Thyroid gland (tissue), 4 donors: Measurements from ENCODE around the gene ITGA1.

Experiments
- POLR2A ChIP-seq, 2 donors: fragments of 450-650 bp; IDR thresholded peaks; one replicate each; pipeline ENCODE4 v1.6.1; 2017; ENCODE audit warnings: antibody characterized with exemption in 2 of 2, mild to moderate bottlenecking in 2 of 2, moderate library complexity in 1 of 2
- TF ChIP-seq, protein P1 (sequence below), 6 experiments: fragments of 200-600 bp in 3 of 6; fragments of 450-650 bp in 3 of 6; sonication (generic) in 3 of 6; IDR thresholded peaks; one replicate each; pipeline ENCODE4 v1.5.1; 2016 to 2019; ENCODE audit warnings: antibody characterized with exemption in 6 of 6, mild to moderate bottlenecking in 2 of 6, inconsistent platforms in 1 of 6, moderate library complexity in 1 of 6

DNA sequence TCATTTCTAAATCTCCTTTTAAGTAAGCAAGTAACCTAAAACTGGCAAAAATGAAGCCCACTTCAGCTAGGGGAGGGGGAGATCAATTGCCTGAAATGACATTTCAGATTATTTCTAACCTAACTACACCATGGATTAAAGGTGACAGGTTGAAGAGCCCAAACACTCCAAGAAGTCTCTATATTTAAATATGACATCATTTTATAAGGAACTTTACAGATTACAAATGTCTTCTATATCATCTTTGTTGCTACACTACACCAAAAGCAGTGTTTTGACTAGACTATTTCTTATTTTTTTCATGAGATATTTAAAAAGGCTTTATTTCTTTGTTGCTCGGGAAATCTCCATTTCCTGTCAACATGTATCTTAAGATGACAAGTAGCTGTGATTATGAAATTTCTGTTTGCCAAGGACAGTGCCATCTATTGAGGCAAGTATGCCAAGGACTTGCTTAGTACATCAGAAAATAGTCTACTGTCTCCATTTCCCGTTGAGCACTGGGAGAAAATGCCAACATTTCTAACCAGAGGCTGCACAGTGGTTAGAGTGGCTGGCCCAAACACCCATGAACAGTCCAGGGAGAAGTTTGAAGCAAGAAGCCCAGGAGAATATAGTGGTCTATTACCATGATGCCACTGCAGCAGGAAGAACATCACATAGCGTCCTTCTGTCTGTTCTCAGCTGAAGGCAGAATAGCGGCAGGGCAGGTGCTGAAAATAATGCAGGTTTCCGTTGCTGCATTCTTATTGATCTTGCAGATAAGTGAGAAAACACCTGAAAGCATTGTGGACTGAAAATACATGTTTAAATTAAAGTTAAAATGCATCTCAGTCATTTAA is 108.1 kb downstream of the ITGA1 start:
- TF ChIP-seq POLR2A (IDR thresholded peaks at IDR 0.05), result no peak
- TF ChIP-seq, protein P1, sequence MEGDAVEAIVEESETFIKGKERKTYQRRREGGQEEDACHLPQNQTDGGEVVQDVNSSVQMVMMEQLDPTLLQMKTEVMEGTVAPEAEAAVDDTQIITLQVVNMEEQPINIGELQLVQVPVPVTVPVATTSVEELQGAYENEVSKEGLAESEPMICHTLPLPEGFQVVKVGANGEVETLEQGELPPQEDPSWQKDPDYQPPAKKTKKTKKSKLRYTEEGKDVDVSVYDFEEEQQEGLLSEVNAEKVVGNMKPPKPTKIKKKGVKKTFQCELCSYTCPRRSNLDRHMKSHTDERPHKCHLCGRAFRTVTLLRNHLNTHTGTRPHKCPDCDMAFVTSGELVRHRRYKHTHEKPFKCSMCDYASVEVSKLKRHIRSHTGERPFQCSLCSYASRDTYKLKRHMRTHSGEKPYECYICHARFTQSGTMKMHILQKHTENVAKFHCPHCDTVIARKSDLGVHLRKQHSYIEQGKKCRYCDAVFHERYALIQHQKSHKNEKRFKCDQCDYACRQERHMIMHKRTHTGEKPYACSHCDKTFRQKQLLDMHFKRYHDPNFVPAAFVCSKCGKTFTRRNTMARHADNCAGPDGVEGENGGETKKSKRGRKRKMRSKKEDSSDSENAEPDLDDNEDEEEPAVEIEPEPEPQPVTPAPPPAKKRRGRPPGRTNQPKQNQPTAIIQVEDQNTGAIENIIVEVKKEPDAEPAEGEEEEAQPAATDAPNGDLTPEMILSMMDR (IDR thresholded peaks at IDR 0.05), result no peak
